ENCODE data around the gene NCOR1.
"Not testable (repeated sequence)": the region's sequence is repeated elsewhere in the genome, so short reads cannot be mapped to it uniquely, and the experiment has no call there.

GRCh38 chr17:16229912-16230561 is 14.7 kb upstream of the NCOR1 start:
- TF ChIP-seq CTCF (IDR thresholded peaks at IDR 0.05; ENCODE audit: low read depth, low read length, poor library complexity, severe bottlenecking); EZH2phosphoT487 (IDR thresholded peaks at IDR 0.05; ENCODE audit: borderline replicate concordance, low read length): not testable (repeated sequence)
